HepG2 (cell line): ENCODE measurements around the gene RRAD. TPM values are rescaled to one million over a fixed set of nuclear protein-coding genes. Genes with fewer than 3 reads are reported as not detected.

ENCODE experiments used
- AKNA ChIP-seq: sonication (generic); formaldehyde crosslinking; IDR thresholded peaks from 2 replicates; pipeline ENCODE4 v1.4.0; 2020; ENCODE audit warnings: missing genetic modification reagents, borderline replicate concordance
- CREM ChIP-seq, 2 experiments: sonication (generic) in 1 of 2; formaldehyde crosslinking in 1 of 2; IDR thresholded peaks; 2 replicates each; pipeline versions ENCODE4 v1.4.0 to v1.6.1; 2016 to 2020; ENCODE audit warnings: antibody characterized with exemption in 1 of 2, mild to moderate bottlenecking in 1 of 2, missing genetic modification reagents in 1 of 2
- ERF ChIP-seq: IDR thresholded peaks from 2 replicates; pipeline ENCODE4 v1.6.1; 2018; ENCODE audit warnings: missing biosample characterization, missing genetic modification reagents
- GABPA ChIP-seq, 2 experiments: IDR thresholded peaks; 2 replicates each; pipeline ENCODE4 v1.6.1; 2011 to 2016; ENCODE audit warnings: low read depth in 2 of 2, low read length in 1 of 2, missing biosample characterization in 1 of 2, missing genetic modification characterization in 1 of 2
- MED8 ChIP-seq: sonication (generic); formaldehyde crosslinking; IDR thresholded peaks from 2 replicates; pipeline ENCODE4 v1.8.1; 2023; ENCODE audit warnings: mild to moderate bottlenecking, missing genetic modification reagents; ENCODE audit not compliant: insufficient replicate concordance
- MIER2 ChIP-seq: IDR thresholded peaks from 2 replicates; pipeline ENCODE4 v1.6.1; 2016; ENCODE audit warnings: missing biosample characterization, missing genetic modification reagents
- MYNN ChIP-seq: sonication (generic); formaldehyde crosslinking; IDR thresholded peaks from 2 replicates; pipeline ENCODE4 v1.4.0; 2020; ENCODE audit warnings: mild to moderate bottlenecking, low read depth, missing genetic modification reagents
- NCOA1 ChIP-seq: sonication (generic); formaldehyde crosslinking; IDR thresholded peaks from 2 replicates; pipeline ENCODE4 v1.9.0; 2021; ENCODE audit warnings: missing genetic modification reagents
- PRPF4 ChIP-seq: fragments of 200-400 bp; formaldehyde crosslinking; IDR thresholded peaks from 2 replicates; pipeline ENCODE4 v1.6.1; 2016; ENCODE audit warnings: low read length, low read depth; ENCODE audit not compliant: poor library complexity, severe bottlenecking
- SCMH1 ChIP-seq: sonication (generic); formaldehyde crosslinking; IDR thresholded peaks from 2 replicates; pipeline ENCODE4 v1.9.0; 2021; ENCODE audit warnings: missing genetic modification reagents, mild to moderate bottlenecking, borderline replicate concordance
- TAF1 ChIP-seq: sonication (generic); formaldehyde crosslinking; IDR thresholded peaks from 2 replicates; pipeline ENCODE4 v1.4.0; 2020; ENCODE audit warnings: missing genetic modification reagents
- TRIM24 ChIP-seq: sonication (generic); formaldehyde crosslinking; IDR thresholded peaks from 2 replicates; pipeline ENCODE4 v1.8.0; 2022; ENCODE audit warnings: mild to moderate bottlenecking, missing genetic modification reagents
- ZFYVE20 ChIP-seq: sonication (generic); formaldehyde crosslinking; IDR thresholded peaks from 2 replicates; pipeline ENCODE4 v1.8.0; 2023; ENCODE audit warnings: low read depth, mild to moderate bottlenecking, moderate library complexity, missing genetic modification reagents, borderline replicate concordance
- ZNF280B ChIP-seq: sonication (generic); formaldehyde crosslinking; IDR thresholded peaks from 2 replicates; pipeline ENCODE4 v1.5.0; 2020; ENCODE audit warnings: missing genetic modification reagents, mild to moderate bottlenecking, borderline replicate concordance
- ZNF496 ChIP-seq: sonication (generic); formaldehyde crosslinking; IDR thresholded peaks from 2 replicates; pipeline ENCODE4 v1.8.1; 2023; ENCODE audit warnings: mild to moderate bottlenecking, moderate library complexity, missing genetic modification reagents; ENCODE audit not compliant: insufficient replicate concordance
- ZNF589 ChIP-seq: sonication (generic); formaldehyde crosslinking; conservative IDR thresholded peaks from 2 replicates; pipeline ENCODE4 v1.8.0; 2022; ENCODE audit warnings: mild to moderate bottlenecking, moderate library complexity, missing genetic modification reagents
- ZNF687 ChIP-seq: sonication (generic); formaldehyde crosslinking; IDR thresholded peaks from 2 replicates; pipeline ENCODE4 v1.5.1; 2020; ENCODE audit warnings: mild to moderate bottlenecking, missing genetic modification reagents, moderate library complexity
- polyA plus RNA-seq, 8 experiments: library from polyadenylated mRNA; depleted of rRNA in 3 of 8; stranded (reverse) in 7 of 8; unstranded in 1 of 8; fragments of >200 nt; fragmentation: Illumina TruSeq in 4 of 8; extraction: Trizol in 4 of 8; gene quantifications; 2 replicates each; pipeline versions ENCODE4 v1.2.1 to v1.2.3, GENCODE V29; 2011 to 2016; ENCODE audit warnings: low read depth in 4 of 8, missing spikeins in 1 of 8, mixed read lengths in 1 of 8; ENCODE audit not compliant: insufficient read depth in 1 of 8
- total RNA-seq, 5 experiments: library from RNA; depleted of rRNA; stranded (reverse); fragments of >200 nt; fragmentation: Illumina TruSeq; extraction: Trizol; gene quantifications; 2 replicates each; pipeline ENCODE4 v1.2.3, GENCODE V29; 2016; ENCODE audit warnings: low read depth in 1 of 5

RRAD gene
- total and polyA plus RNA-seq, 2 of the 13 experiments (the other 11 are each of a cell fraction or from before 2014, with no cell fraction given): 0.80 to 1.1 TPM

- TF ChIP-seq ZNF496 (CRISPR knock-in tag) (no peak), NCOA1 (CRISPR knock-in tag) (peak; percentile 83; the same call in 1 of the 2 replicates), SCMH1 (CRISPR knock-in tag) (no peak), ERF (CRISPR knock-in tag) (peak; percentile 78), PRPF4 (no peak), ZNF280B (CRISPR knock-in tag) (peak; percentile 94), ZNF589 (CRISPR knock-in tag) (peak; percentile 89), ZNF687 (CRISPR knock-in tag) (peak; percentile 100), TAF1 (CRISPR knock-in tag) (peak; percentile 91), MED8 (CRISPR knock-in tag) (no peak), CREM (IDR thresholded peaks at IDR 0.05) (peak; percentile 62; the same call in 1 of the 2 replicates), CREM (CRISPR knock-in tag; IDR thresholded peaks at IDR 0.05) (0 out of 2 replicates have a peak, but pooled peaks have one; percentile 16), TRIM24 (CRISPR knock-in tag) (no peak), MYNN (CRISPR knock-in tag) (peak; percentile 96), MIER2 (CRISPR knock-in tag) (no peak; the same call in 1 of the 2 replicates), AKNA (peak; percentile 90; the same call in 1 of the 2 replicates), ZFYVE20 (CRISPR knock-in tag) (no peak), GABPA (IDR thresholded peaks at IDR 0.05; ENCODE audit: low read depth, low read length) (no peak), GABPA (CRISPR knock-in tag; IDR thresholded peaks at IDR 0.05; ENCODE audit: low read depth) (peak; percentile 81)
These were observed 44.9 kb downstream of the RRAD start, which contains the start of gene PDP2 (continued) for GRCh38 chr16:66880288-66881013.
